ENCODE results near the gene CCDC172.

The CCDC172 gene

GRCh38 chr10:116427671-116428070, 103.4 kb downstream of the CCDC172 start, which contains the start of gene PNLIPRP3:
Gene PNLIPRP3 (plus strand): TSS chr10:116427847. CDS start chr10:116428013, 166 bp downstream.
- DNase-seq (ENCODE audit: low spot score) = no peak
- TF ChIP-seq CTCF (IDR thresholded peaks at IDR 0.05; ENCODE audit: extremely low read depth, missing control alignments) = no peak

GRCh38 chr10:116429288-116429977, 105.2 kb downstream of the CCDC172 start:
- TF ChIP-seq CTCF (IDR thresholded peaks at IDR 0.05; ENCODE audit: extremely low read depth, missing control alignments) = no peak
- DNase-seq (ENCODE audit: low spot score) = no peak

All from GM20000 (cell line).